Tibial nerve (tissue), 3 donors: ENCODE measurements around the gene MSANTD1.

ENCODE experiments used
- POLR2A ChIP-seq, 2 donors: fragments of 450-650 bp; IDR thresholded peaks; one replicate each; pipeline ENCODE4 v1.6.1; 2017; ENCODE audit warnings: antibody characterized with exemption in 2 of 2, mild to moderate bottlenecking in 2 of 2, moderate library complexity in 2 of 2
- TF ChIP-seq, protein P1 (sequence below), 5 experiments: fragments of 200-600 bp in 3 of 5; fragments of 450-650 bp in 2 of 5; sonication (generic) in 3 of 5; IDR thresholded peaks; one replicate each; pipeline ENCODE4 v1.5.1; 2016 to 2019; ENCODE audit warnings: antibody characterized with exemption in 5 of 5, mild to moderate bottlenecking in 3 of 5, moderate library complexity in 2 of 5

DNA sequence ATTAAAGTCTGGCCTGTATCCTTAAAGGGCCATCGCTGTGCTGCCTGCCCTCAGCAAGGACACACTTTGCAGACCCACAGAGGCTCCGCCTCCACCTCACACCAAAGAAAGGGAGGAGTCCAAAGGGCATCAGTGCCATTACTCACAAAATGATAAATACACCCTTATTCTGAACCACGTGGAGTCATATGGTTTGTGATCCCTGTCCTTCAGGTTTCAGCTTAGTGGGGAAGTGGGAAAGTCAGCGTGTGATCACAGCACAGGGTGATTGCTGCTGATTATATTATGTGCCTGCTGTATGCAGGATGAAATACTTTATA is 35.9 kb upstream of the MSANTD1 start:
- no peak for TF ChIP-seq POLR2A (IDR thresholded peaks at IDR 0.05)
- TF ChIP-seq, protein P1, sequence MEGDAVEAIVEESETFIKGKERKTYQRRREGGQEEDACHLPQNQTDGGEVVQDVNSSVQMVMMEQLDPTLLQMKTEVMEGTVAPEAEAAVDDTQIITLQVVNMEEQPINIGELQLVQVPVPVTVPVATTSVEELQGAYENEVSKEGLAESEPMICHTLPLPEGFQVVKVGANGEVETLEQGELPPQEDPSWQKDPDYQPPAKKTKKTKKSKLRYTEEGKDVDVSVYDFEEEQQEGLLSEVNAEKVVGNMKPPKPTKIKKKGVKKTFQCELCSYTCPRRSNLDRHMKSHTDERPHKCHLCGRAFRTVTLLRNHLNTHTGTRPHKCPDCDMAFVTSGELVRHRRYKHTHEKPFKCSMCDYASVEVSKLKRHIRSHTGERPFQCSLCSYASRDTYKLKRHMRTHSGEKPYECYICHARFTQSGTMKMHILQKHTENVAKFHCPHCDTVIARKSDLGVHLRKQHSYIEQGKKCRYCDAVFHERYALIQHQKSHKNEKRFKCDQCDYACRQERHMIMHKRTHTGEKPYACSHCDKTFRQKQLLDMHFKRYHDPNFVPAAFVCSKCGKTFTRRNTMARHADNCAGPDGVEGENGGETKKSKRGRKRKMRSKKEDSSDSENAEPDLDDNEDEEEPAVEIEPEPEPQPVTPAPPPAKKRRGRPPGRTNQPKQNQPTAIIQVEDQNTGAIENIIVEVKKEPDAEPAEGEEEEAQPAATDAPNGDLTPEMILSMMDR (IDR thresholded peaks at IDR 0.05): no peak
